ENCODE measurements around the gene LTBP1. TPM values are rescaled to one million over a fixed set of nuclear protein-coding genes. Genes with fewer than 3 reads are reported as not detected.
"Not testable (repeated sequence)": the region's sequence is repeated elsewhere in the genome, so short reads cannot be mapped to it uniquely, and the experiment has no call there.

LTBP1 gene
- total and polyA plus RNA-seq, 2 experiments from 2014 or later = 35.6 to 68.9 TPM

GRCh38 chr2:32918774-32919173 lies 28.0 kb upstream of the LTBP1 start:
- Histone ChIP-seq H3K4me2 (no peak overlapping the region), H3K4me1 (ENCODE audit: insufficient read depth) (no peaks in the 10 kb centered on the region), H3K9me2 (replicated peaks; ENCODE audit: insufficient read depth) (no peaks in the 10 kb centered on the region), H3K27ac (no peak overlapping the region), H3K9me3 (ENCODE audit: low read depth) (no peaks in the 10 kb centered on the region), H3K4me3 (no peak overlapping the region), H3K27me3 (no peaks in the 10 kb centered on the region), H4K20me1 (ENCODE audit: insufficient read depth, poor library complexity, severe bottlenecking) (no peaks in the 10 kb centered on the region), H3K36me3 (replicated peaks; ENCODE audit: insufficient read depth, low read depth) (no peaks in the 10 kb centered on the region), H2AFZ (no peak overlapping the region), H3K79me2 (no peaks in the 10 kb centered on the region)
- no peak for DNase-seq (ENCODE audit: low spot score)
- WGBS (ENCODE audit: low lambda C conversion rate, missing lambda C conversion rate) = 66% methylated on average over 6 of the region's 6 CpGs
- TF ChIP-seq EZH2 (IDR thresholded peaks at IDR 0.05; ENCODE audit: borderline replicate concordance) (no peak), EZH2phosphoT487 (IDR thresholded peaks at IDR 0.05; ENCODE audit: low read depth, severe bottlenecking, unreplicated experiment) (no peak), CTCF (IDR thresholded peaks at IDR 0.05; ENCODE audit: poor library complexity) (no peak)

DNA sequence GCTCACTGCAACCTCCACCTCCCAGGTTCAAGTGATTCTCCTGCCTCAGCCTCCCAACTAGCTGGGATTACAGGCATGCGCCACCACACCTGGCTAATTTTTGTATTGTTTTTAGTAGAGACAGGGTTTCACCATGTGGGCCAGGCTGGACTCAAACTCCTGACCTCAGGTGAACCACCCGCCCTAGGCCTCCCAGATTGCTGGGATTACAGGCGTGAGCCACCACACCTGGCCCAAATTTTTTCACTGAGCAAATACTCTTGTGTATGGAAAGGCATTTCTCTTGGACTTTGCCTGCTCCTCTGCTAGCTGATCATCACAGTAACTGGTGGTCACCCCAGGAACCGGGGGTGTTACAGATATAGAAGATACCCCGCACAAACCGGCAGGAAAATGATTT lies 26.9 kb upstream of the LTBP1 start:
- WGBS (ENCODE audit: low lambda C conversion rate, missing lambda C conversion rate) = 92% methylated on average over 6 of the region's 6 CpGs
- H2AFZ ChIP-seq; H3K27ac ChIP-seq; H3K9me3 ChIP-seq (ENCODE audit: low read depth); H3K79me2 ChIP-seq; H3K36me3 ChIP-seq (replicated peaks; ENCODE audit: insufficient read depth, low read depth); H4K20me1 ChIP-seq (ENCODE audit: insufficient read depth, poor library complexity, severe bottlenecking); DNase-seq (ENCODE audit: low spot score); H3K4me2 ChIP-seq; H3K4me3 ChIP-seq; H3K27me3 ChIP-seq; H3K4me1 ChIP-seq (ENCODE audit: insufficient read depth); H3K9me2 ChIP-seq (replicated peaks; ENCODE audit: insufficient read depth): not testable (repeated sequence)

GRCh38 chr2:32921486-32921885 lies 25.3 kb upstream of the LTBP1 start:
- H3K4me3 ChIP-seq; H4K20me1 ChIP-seq (ENCODE audit: insufficient read depth, poor library complexity, severe bottlenecking); H3K4me1 ChIP-seq (ENCODE audit: insufficient read depth); H3K36me3 ChIP-seq (replicated peaks; ENCODE audit: insufficient read depth, low read depth); H3K27me3 ChIP-seq; DNase-seq (ENCODE audit: low spot score); H3K9me2 ChIP-seq (replicated peaks; ENCODE audit: insufficient read depth); H3K27ac ChIP-seq; H3K9me3 ChIP-seq (ENCODE audit: low read depth); H3K4me2 ChIP-seq; H2AFZ ChIP-seq; H3K79me2 ChIP-seq: not testable (repeated sequence)
- 92% methylated on average over 5 of the region's 5 CpGs for WGBS (ENCODE audit: low lambda C conversion rate, missing lambda C conversion rate)

DNA sequence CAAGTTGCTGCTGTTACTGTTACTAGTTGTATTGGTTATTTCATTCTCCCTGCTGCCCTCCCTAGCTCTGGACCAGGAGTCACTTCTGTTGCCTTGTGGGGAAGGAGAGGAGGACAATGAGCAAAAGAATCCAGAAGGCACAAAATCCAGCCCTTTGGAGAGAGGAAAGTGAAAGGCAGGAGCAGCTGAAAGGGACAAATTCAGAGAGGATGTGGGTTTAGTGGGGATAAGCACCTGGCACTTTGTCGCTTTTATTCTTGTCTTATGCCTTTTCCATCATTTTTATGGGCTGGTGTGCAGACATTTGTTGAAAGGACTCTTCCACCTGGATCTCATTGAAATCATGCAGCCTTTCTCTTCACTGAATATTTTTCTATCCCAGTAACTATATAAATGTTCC lies 24.3 kb upstream of the LTBP1 start:
- H3K4me1 ChIP-seq (ENCODE audit: insufficient read depth) = no peaks in the 10 kb centered on the region
- WGBS (ENCODE audit: low lambda C conversion rate, missing lambda C conversion rate) = 54% methylated on average over 1 of the region's 1 CpG
- TF ChIP-seq CTCF (IDR thresholded peaks at IDR 0.05; ENCODE audit: poor library complexity) (no peak), EZH2phosphoT487 (IDR thresholded peaks at IDR 0.05; ENCODE audit: low read depth, severe bottlenecking, unreplicated experiment) (no peak)

GRCh38 chr2:32923109-32923508 lies 23.6 kb upstream of the LTBP1 start:
- H3K9me3 ChIP-seq (ENCODE audit: low read depth) = no peaks in the 10 kb centered on the region
- H3K4me3 ChIP-seq = no peak overlapping the region
- no peak for DNase-seq (ENCODE audit: low spot score)
- WGBS (ENCODE audit: low lambda C conversion rate, missing lambda C conversion rate) = 77% methylated on average over 2 of the region's 2 CpGs
- H3K4me2 ChIP-seq = peak overlapping the region; percentile 40
- no peaks in the 10 kb centered on the region for H4K20me1 ChIP-seq (ENCODE audit: insufficient read depth, poor library complexity, severe bottlenecking)
- H3K9me2 ChIP-seq (replicated peaks; ENCODE audit: insufficient read depth) = no peaks in the 10 kb centered on the region
- no peaks in the 10 kb centered on the region for H3K27me3 ChIP-seq
- no peaks in the 10 kb centered on the region for H3K79me2 ChIP-seq
- H3K36me3 ChIP-seq (replicated peaks; ENCODE audit: insufficient read depth, low read depth) = no peaks in the 10 kb centered on the region
- H2AFZ ChIP-seq = no peak overlapping the region
- no peak for TF ChIP-seq EZH2 (IDR thresholded peaks at IDR 0.05; ENCODE audit: borderline replicate concordance)
- H3K4me1 ChIP-seq (ENCODE audit: insufficient read depth) = no peaks in the 10 kb centered on the region
- peak overlapping the region; percentile 60 for H3K27ac ChIP-seq

More for the DNA sequence above, 24.3 kb upstream of the LTBP1 start:
- Histone ChIP-seq H3K9me3 (ENCODE audit: low read depth) (no peaks in the 10 kb centered on the region), H3K4me3 (no peak overlapping the region), H4K20me1 (ENCODE audit: insufficient read depth, poor library complexity, severe bottlenecking) (no peaks in the 10 kb centered on the region), H3K79me2 (no peaks in the 10 kb centered on the region), H3K9me2 (replicated peaks; ENCODE audit: insufficient read depth) (no peaks in the 10 kb centered on the region), H3K27ac (peak overlapping the region; percentile 60), H3K4me2 (peak overlapping the region; percentile 40), H3K36me3 (replicated peaks; ENCODE audit: insufficient read depth, low read depth) (no peaks in the 10 kb centered on the region), H3K27me3 (no peaks in the 10 kb centered on the region), H2AFZ (no peak overlapping the region)
- DNase-seq (ENCODE audit: low spot score) = no peak

All from hepatocyte (in vitro differentiated cells).